Astrocyte (in vitro differentiated cells and primary cell): ENCODE results near the gene LRIG2.
"Not testable (repeated sequence)": the region's sequence is repeated elsewhere in the genome, so short reads cannot be mapped to it uniquely, and the experiment has no call there.

Experiments
- CTCF ChIP-seq: IDR thresholded peaks from 2 replicates; pipeline ENCODE4 v1.5.1; 2011; ENCODE audit warnings: low read depth, mild to moderate bottlenecking, inconsistent platforms, low read length, moderate library complexity; ENCODE audit not compliant: insufficient read depth
- EZH2 ChIP-seq: IDR thresholded peaks from 2 replicates; pipeline ENCODE4 v1.6.1; 2012; ENCODE audit warnings: mild to moderate bottlenecking, low read length, inconsistent platforms; ENCODE audit not compliant: insufficient read depth

GRCh38 chr1:113077978-113078377 lies 5.0 kb downstream of the LRIG2 start:
- TF ChIP-seq CTCF, EZH2: not testable (repeated sequence)
